ENCODE measurements around the gene YPEL1.

Gene YPEL1

GRCh38 chr22:21766691-21767462 is 31.3 kb upstream of the YPEL1 start:
- TF ChIP-seq CTCF (IDR thresholded peaks at IDR 0.05; ENCODE audit: low read depth, low read length) = no peak
- no peak overlapping the region for H3K4me3 ChIP-seq (ENCODE audit: low read depth, low read length)

GRCh38 chr22:21765909-21766529 is 30.4 kb upstream of the YPEL1 start:
- H3K4me3 ChIP-seq (ENCODE audit: low read depth, low read length) = no peak overlapping the region
- TF ChIP-seq CTCF (IDR thresholded peaks at IDR 0.05; ENCODE audit: low read depth, low read length) = no peak

GRCh38 chr22:21764038-21764804 is 28.6 kb upstream of the YPEL1 start:
- TF ChIP-seq CTCF (IDR thresholded peaks at IDR 0.05; ENCODE audit: low read depth, low read length) = no peak
- H3K4me3 ChIP-seq (ENCODE audit: low read depth, low read length) = no peak overlapping the region

GRCh38 chr22:21762712-21763581 is 27.4 kb upstream of the YPEL1 start:
- no peak for TF ChIP-seq CTCF (IDR thresholded peaks at IDR 0.05; ENCODE audit: low read depth, low read length)
- no peak overlapping the region for H3K4me3 ChIP-seq (ENCODE audit: low read depth, low read length)

GRCh38 chr22:21761994-21762680 is 26.5 kb upstream of the YPEL1 start:
- H3K4me3 ChIP-seq (ENCODE audit: low read depth, low read length) = no peak overlapping the region
- TF ChIP-seq CTCF (IDR thresholded peaks at IDR 0.05; ENCODE audit: low read depth, low read length) = no peak

- no peak for TF ChIP-seq CTCF (IDR thresholded peaks at IDR 0.05; ENCODE audit: low read depth, low read length)
- no peak overlapping the region for H3K4me3 ChIP-seq (ENCODE audit: low read depth, low read length)
Observed at GRCh38 chr22:21761086-21761485, 25.5 kb upstream of the YPEL1 start.
